M059J (cell line): Measurements from ENCODE around the gene ACP7. TPM values are rescaled to one million over a fixed set of nuclear protein-coding genes. Genes with fewer than 3 reads are reported as not detected.

ENCODE experiments used
- DNase-seq: peaks from one replicate; pipeline ENCODE4 v3.0.0-alpha.2; 2012; ENCODE audit warnings: low read depth
- total RNA-seq: library from RNA; depleted of rRNA; stranded (reverse); fragments of >200 nt; shearing (Covaris generic); gene quantifications from 2 replicates; pipeline ENCODE4 v1.2.3, GENCODE V29; 2014; rRNA removed

The ACP7 gene
- total RNA-seq, 1 experiment from 2014 or later: 0.89 TPM

GRCh38 chr19:39148939-39149529 lies 64.9 kb downstream of the ACP7 start:
- DNase-seq: no peak

- no peak for DNase-seq
Measured at GRCh38 chr19:39150235-39150634, 66.1 kb downstream of the ACP7 start.

GRCh38 chr19:39150807-39151600 lies 66.8 kb downstream of the ACP7 start:
- no peak for DNase-seq

GRCh38 chr19:39152066-39152465 lies 67.9 kb downstream of the ACP7 start:
- DNase-seq: no peak

GRCh38 chr19:39154100-39154628 lies 70.0 kb downstream of the ACP7 start:
- DNase-seq: no peak

- DNase-seq: no peak
Measured at GRCh38 chr19:39154629-39155100, 70.5 kb downstream of the ACP7 start.

- no peak for DNase-seq
Measured at GRCh38 chr19:39155114-39155700, 71.0 kb downstream of the ACP7 start.

GRCh38 chr19:39155741-39156140 lies 71.6 kb downstream of the ACP7 start:
- no peak for DNase-seq

GRCh38 chr19:39156326-39157230 lies 72.4 kb downstream of the ACP7 start:
- no peak for DNase-seq

GRCh38 chr19:39157275-39157996 lies 73.3 kb downstream of the ACP7 start:
- DNase-seq: no peak

GRCh38 chr19:39157997-39158389 lies 73.8 kb downstream of the ACP7 start:
- DNase-seq: no peak

GRCh38 chr19:39158646-39159260 lies 74.6 kb downstream of the ACP7 start:
- no peak for DNase-seq

GRCh38 chr19:39160523-39160861 lies 76.3 kb downstream of the ACP7 start:
- DNase-seq: no peak

Other genes with a start within 250 kb of the ACP7 start
- gene HNRNPL, start 234.4 kb upstream of the ACP7 start, total RNA-seq: 208 and 271 TPM in 2 replicates
- gene RINL, start 206.1 kb upstream of the ACP7 start, total RNA-seq: 0.57 and 1.0 TPM in 2 replicates
- gene SIRT2, start 184.8 kb upstream of the ACP7 start, total RNA-seq: 63.3 and 77.1 TPM in 2 replicates
- 16.5 and 27.5 TPM in 2 replicates for gene NFKBIB, start 184.4 kb upstream of the ACP7 start, total RNA-seq
- gene CCER2, start 172.2 kb upstream of the ACP7 start, total RNA-seq: not detected in 2 replicates
- gene SARS2, start 153.6 kb upstream of the ACP7 start, total RNA-seq: 15.4 and 20.2 TPM in 2 replicates
- 57.5 and 76.6 TPM in 2 replicates for gene MRPS12, start 153.4 kb upstream of the ACP7 start, total RNA-seq
- gene FBXO17, start 108.6 kb upstream of the ACP7 start, total RNA-seq: 10.8 and 15.3 TPM in 2 replicates
- gene FBXO27, start 51.8 kb upstream of the ACP7 start, total RNA-seq: 6.7 and 10.6 TPM in 2 replicates
- 6.1 and 10.9 TPM in 2 replicates for gene PAK4, start 41.4 kb downstream of the ACP7 start, total RNA-seq
- gene NCCRP1, start 112.6 kb downstream of the ACP7 start, total RNA-seq: not detected in 2 replicates
- not detected in 2 replicates for gene SYCN, start 119.9 kb downstream of the ACP7 start, total RNA-seq
- gene IFNL3, start 160.6 kb downstream of the ACP7 start, total RNA-seq: not detected in 2 replicates
- gene IFNL4, start 164.5 kb downstream of the ACP7 start, total RNA-seq: not detected in 2 replicates
- gene IFNL2, start 184.0 kb downstream of the ACP7 start, total RNA-seq: not detected in 2 replicates
- gene IFNL1, start 212.0 kb downstream of the ACP7 start, total RNA-seq: 1.3 TPM in 1 of 2 replicates, not detected in the other
- 0.12 TPM in 1 of 2 replicates, not detected in the other for gene LRFN1, start 236.5 kb downstream of the ACP7 start, total RNA-seq